ENCODE results near the gene GSTA3. TPM values are rescaled to one million over a fixed set of nuclear protein-coding genes. Genes with fewer than 3 reads are reported as not detected.
"Not testable (repeated sequence)": the region's sequence is repeated elsewhere in the genome, so short reads cannot be mapped to it uniquely, and the experiment has no call there.

Gene GSTA3
- total RNA-seq, 1 donor, result not detected

DNA sequence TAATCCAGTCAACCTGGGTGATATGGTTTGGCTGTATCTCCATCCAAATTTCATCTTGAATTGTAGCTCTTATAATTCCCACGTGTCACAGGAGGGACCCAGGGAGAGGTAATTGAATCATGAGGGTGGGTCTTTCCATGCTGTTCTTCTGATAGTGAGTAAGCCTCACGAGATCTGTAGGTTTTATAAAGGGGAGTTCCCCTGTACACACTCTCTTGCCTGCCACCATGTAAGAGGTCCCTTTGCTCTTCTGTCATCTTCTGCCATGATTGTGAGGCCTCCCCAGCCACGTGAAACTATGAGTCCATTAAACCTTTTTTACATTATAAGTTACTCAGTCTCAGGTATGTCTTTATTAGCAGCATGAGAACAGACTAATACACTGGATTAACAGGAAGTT is 19.5 kb downstream of the GSTA3 start:
- no peaks in the 10 kb centered on the region for H3K9me3 ChIP-seq (ENCODE audit: low read depth, low read length)
- no peaks in the 10 kb centered on the region for H3K27me3 ChIP-seq (ENCODE audit: insufficient read depth, low read length)
- no peak overlapping the region for H3K4me3 ChIP-seq (ENCODE audit: low read length)
- no peaks in the 10 kb centered on the region for H3K4me1 ChIP-seq (ENCODE audit: insufficient read depth, low read length)

GRCh38 chr6:52887910-52888524 is 21.5 kb downstream of the GSTA3 start:
- Histone ChIP-seq H3K9me3 (ENCODE audit: low read depth, low read length) (no peaks in the 10 kb centered on the region), H3K4me1 (ENCODE audit: insufficient read depth, low read length) (no peaks in the 10 kb centered on the region), H3K4me3 (ENCODE audit: low read length) (no peak overlapping the region), H3K27me3 (ENCODE audit: insufficient read depth, low read length) (no peaks in the 10 kb centered on the region)

DNA sequence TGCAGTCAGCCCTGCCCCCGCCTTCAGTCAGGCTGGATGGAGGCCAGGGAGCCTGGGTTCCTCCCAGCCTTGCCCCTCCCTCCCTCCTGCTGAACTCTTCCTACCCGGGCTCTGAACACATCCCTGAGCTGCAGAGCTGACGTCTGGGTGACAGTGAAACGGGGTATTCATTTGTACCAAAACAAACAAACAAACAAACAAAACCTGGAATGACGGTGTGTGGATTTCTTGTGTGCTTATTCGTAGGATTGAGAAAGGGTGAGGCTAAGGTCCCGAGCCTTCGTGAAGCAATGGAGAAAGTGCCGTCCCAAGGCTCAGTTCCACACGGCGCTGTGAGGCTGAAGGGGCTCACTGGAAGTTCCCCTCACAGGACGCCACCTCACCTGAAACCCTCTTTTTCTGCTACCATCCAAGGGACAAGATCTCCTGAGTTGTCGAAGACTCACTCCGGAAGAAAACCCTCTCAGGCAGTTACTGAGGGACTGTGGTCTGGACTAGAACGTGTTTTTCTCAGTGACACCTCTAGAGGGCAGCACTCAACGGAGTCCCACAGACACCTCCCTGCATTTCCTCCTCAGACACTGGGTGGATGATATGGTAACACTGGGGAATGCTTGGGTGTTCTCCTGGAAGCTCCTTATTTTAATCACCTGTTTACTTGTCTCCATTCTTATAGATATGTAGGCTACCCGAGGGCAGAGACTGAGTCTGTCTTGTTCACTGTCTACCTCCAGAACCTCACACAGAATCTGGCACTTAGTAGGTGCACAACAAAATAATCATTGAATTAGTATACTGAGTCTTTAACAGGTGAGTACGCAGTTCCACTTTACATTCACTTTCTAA is 27.3 kb downstream of the GSTA3 start:
- H3K4me3 ChIP-seq (ENCODE audit: low read length), result peak overlapping the region; percentile 24
- no peaks in the 10 kb centered on the region for H3K4me1 ChIP-seq (ENCODE audit: insufficient read depth, low read length)
- H3K9me3 ChIP-seq (ENCODE audit: low read depth, low read length), result no peaks in the 10 kb centered on the region
- no peaks in the 10 kb centered on the region for H3K27me3 ChIP-seq (ENCODE audit: insufficient read depth, low read length)

DNA sequence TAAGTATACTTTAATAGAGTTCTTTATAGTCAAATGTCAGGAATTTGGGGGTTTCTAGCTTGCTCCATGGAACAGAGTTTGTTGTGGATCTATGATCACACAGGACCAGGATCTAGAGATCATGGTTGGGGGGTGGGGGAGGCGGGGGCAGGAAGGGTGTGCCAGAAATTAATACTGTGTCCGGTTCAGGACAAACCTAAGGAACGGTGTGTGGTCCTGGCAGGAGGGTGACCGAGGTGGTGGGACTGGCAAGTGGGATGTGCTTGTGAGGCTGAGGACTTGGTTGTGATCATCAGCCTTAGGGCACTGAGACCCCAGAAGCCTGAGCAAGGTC is 27.9 kb downstream of the GSTA3 start:
- H3K4me1 ChIP-seq (ENCODE audit: insufficient read depth, low read length), result no peaks in the 10 kb centered on the region
- H3K27me3 ChIP-seq (ENCODE audit: insufficient read depth, low read length), result no peaks in the 10 kb centered on the region
- H3K9me3 ChIP-seq (ENCODE audit: low read depth, low read length), result no peaks in the 10 kb centered on the region
- no peak overlapping the region for H3K4me3 ChIP-seq (ENCODE audit: low read length)

GRCh38 chr6:52877786-52878185 is 31.7 kb downstream of the GSTA3 start:
- H3K27me3 ChIP-seq (ENCODE audit: insufficient read depth, low read length), result peaks cover 2% of the 10 kb centered on the region
- H3K4me1 ChIP-seq (ENCODE audit: insufficient read depth, low read length), result no peaks in the 10 kb centered on the region
- H3K9me3 ChIP-seq (ENCODE audit: low read depth, low read length), result no peaks in the 10 kb centered on the region
- H3K4me3 ChIP-seq (ENCODE audit: low read length), result no peak overlapping the region

- Histone ChIP-seq H3K4me3 (ENCODE audit: low read length) (no peak overlapping the region), H3K27me3 (ENCODE audit: insufficient read depth, low read length) (peaks cover 2% of the 10 kb centered on the region), H3K4me1 (ENCODE audit: insufficient read depth, low read length) (no peaks in the 10 kb centered on the region), H3K9me3 (ENCODE audit: low read depth, low read length) (no peaks in the 10 kb centered on the region)
These were observed 32.3 kb downstream of the GSTA3 start for GRCh38 chr6:52877168-52877567.

DNA sequence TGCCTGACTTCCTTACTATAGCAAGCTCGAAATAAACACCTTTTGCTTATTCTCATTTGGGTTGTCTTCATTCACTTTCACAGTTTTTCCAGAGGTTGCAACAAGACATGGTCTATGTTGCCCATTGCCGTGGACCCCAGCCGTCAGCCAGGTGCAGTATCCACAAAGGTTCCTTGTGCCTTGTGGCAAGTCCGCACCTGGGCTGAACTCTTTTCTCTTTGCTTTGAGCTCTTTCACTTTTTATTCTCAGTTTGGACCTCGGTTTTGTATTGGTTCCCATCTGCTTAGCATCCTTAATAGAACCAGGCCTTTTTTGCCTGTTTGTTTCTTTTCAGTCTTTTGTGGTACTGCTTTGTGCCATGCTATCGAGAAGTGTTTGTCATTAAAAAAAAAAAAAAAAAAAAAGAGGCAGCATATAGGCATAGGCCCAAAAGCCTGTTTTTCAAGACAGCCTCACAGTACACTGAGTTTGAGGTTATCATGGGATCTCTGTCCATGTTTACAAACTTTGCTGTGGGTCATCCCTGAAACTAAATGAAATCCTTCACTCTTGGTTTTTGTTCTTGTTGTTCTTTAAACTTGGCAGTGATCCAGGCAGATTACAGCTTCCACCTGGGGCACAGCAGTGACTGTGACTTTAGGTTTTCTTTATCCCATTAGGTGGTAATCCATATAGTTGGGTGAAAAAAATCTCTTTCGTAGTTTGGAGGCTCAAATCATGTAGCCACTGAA is 33.3 kb downstream of the GSTA3 start:
- Histone ChIP-seq H3K4me3 (ENCODE audit: low read length) (no peak overlapping the region), H3K4me1 (ENCODE audit: insufficient read depth, low read length) (no peaks in the 10 kb centered on the region), H3K9me3 (ENCODE audit: low read depth, low read length) (no peaks in the 10 kb centered on the region), H3K27me3 (ENCODE audit: insufficient read depth, low read length) (peaks cover 2% of the 10 kb centered on the region)

DNA sequence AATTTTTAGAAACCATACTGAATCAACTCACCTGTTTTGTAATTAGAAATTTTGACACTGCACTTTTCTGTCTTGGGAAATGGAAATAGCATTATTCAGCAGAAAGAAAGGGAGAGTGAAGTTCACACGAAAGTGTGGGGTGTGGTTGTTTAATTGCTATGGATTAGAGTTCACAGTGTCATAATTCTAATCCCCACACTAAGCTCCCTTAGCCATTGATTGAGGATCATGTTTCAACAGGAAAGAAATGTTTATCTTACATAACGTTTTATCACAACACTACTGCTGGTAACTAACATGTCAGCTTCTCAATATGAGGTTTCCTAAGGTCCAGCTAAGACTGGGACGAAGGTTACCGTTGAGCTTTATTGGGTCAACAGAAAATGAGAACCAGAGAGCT is 37.5 kb downstream of the GSTA3 start:
- H3K4me1 ChIP-seq (ENCODE audit: insufficient read depth, low read length), result no peaks in the 10 kb centered on the region
- no peak overlapping the region for H3K4me3 ChIP-seq (ENCODE audit: low read length)
- H3K27me3 ChIP-seq (ENCODE audit: insufficient read depth, low read length), result peaks cover 2% of the 10 kb centered on the region
- no peaks in the 10 kb centered on the region for H3K9me3 ChIP-seq (ENCODE audit: low read depth, low read length)

DNA sequence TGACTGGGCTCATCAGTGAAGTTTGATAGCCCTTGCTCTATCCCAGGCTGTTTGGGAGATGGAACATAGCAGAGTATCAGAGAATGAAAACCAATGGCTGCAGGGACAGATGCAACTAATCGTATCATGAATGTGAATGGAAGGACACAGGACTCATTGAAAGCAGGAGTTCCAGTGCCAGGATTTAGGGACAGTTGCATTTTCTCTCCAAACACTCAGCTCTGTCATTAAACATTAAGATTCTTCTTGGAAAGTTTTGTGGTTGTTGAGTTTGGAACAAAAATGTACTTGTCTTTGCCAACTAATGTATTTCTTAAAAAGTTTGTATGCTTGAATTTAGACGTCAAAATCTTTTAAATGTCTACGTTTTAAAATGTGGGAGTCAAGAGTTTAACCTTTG is 37.9 kb downstream of the GSTA3 start:
- Histone ChIP-seq H3K27me3 (ENCODE audit: insufficient read depth, low read length) (peaks cover 2% of the 10 kb centered on the region), H3K9me3 (ENCODE audit: low read depth, low read length) (no peaks in the 10 kb centered on the region), H3K4me3 (ENCODE audit: low read length) (no peak overlapping the region), H3K4me1 (ENCODE audit: insufficient read depth, low read length) (no peaks in the 10 kb centered on the region)

DNA sequence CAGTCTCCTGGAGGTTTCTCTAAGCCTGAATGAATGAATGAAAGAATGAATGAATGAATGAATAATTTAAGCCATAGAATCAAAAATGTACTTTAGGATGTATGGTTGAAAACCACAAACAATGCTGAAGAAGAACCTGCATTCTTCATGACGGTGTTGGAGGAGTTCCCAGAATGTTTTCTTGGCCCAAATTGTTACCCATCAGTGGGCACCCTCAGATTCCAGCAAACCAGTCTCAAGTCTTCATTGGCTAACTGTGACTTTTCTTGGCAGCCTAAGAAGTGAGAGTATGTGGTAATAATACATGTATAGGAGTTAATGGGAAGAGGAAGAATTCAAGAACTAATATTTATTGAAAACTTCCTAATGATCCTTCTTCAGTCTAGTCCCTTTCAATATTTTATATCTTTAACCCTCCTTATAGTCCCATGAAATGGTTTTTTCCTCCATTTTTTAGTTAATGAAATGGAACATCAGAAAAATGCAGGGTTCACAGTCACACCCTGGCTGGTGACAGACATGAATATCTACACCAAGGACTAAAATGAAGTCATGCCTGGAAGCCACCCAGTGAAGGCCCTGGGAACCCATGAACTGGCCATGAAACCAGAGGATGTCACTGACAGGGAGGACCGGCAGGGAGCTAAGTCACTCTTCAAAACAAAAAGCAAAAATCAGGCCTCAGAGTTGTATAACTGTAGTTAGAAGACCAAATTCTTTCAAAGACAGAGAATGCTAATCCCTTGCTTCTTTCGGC is 39.0 kb downstream of the GSTA3 start:
- H3K9me3 ChIP-seq (ENCODE audit: low read depth, low read length); H3K4me3 ChIP-seq (ENCODE audit: low read length); H3K27me3 ChIP-seq (ENCODE audit: insufficient read depth, low read length): not testable (repeated sequence)

DNA sequence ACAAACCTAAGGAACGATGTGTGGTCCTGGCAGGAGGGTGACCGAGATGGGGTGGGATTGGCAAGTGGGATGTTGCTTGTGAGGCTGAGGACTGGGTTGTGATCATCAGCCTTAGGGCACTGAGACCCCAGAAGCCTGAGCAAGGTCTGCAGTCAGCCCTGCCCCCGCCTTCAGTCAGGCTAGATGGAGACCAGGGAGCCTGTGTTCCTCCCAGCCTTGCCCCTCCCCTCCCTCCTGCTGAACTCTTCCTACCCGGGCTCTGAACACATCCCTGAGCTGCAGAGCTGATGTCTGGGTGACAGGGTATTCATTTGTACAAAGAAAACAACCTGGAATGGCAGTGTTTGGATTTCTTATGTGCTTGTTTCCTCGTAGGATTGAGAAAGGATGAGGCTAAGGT is 40.6 kb downstream of the GSTA3 start:
- H3K9me3 ChIP-seq (ENCODE audit: low read depth, low read length); H3K27me3 ChIP-seq (ENCODE audit: insufficient read depth, low read length); H3K4me1 ChIP-seq (ENCODE audit: insufficient read depth, low read length); H3K4me3 ChIP-seq (ENCODE audit: low read length): not testable (repeated sequence)

More for the DNA sequence above, 39.0 kb downstream of the GSTA3 start:
- not testable (repeated sequence) for H3K4me1 ChIP-seq (ENCODE audit: insufficient read depth, low read length)

- no peaks in the 10 kb centered on the region for H3K9me3 ChIP-seq (ENCODE audit: low read depth, low read length)
- no peak overlapping the region for H3K4me3 ChIP-seq (ENCODE audit: low read length)
- peaks cover 2% of the 10 kb centered on the region for H3K27me3 ChIP-seq (ENCODE audit: insufficient read depth, low read length)
- no peaks in the 10 kb centered on the region for H3K4me1 ChIP-seq (ENCODE audit: insufficient read depth, low read length)
These were observed 41.3 kb downstream of the GSTA3 start for GRCh38 chr6:52868240-52868639.

- not testable (repeated sequence) for H3K4me3 ChIP-seq (ENCODE audit: low read length); H3K9me3 ChIP-seq (ENCODE audit: low read depth, low read length); H3K4me1 ChIP-seq (ENCODE audit: insufficient read depth, low read length); H3K27me3 ChIP-seq (ENCODE audit: insufficient read depth, low read length)
These were observed 48.3 kb downstream of the GSTA3 start for GRCh38 chr6:52861151-52861550.

GRCh38 chr6:52858416-52858815 is 51.1 kb downstream of the GSTA3 start:
- peaks cover 6% of the 10 kb centered on the region for H3K27me3 ChIP-seq (ENCODE audit: insufficient read depth, low read length)
- H3K4me1 ChIP-seq (ENCODE audit: insufficient read depth, low read length), result no peaks in the 10 kb centered on the region
- H3K4me3 ChIP-seq (ENCODE audit: low read length), result no peak overlapping the region
- no peaks in the 10 kb centered on the region for H3K9me3 ChIP-seq (ENCODE audit: low read depth, low read length)

DNA sequence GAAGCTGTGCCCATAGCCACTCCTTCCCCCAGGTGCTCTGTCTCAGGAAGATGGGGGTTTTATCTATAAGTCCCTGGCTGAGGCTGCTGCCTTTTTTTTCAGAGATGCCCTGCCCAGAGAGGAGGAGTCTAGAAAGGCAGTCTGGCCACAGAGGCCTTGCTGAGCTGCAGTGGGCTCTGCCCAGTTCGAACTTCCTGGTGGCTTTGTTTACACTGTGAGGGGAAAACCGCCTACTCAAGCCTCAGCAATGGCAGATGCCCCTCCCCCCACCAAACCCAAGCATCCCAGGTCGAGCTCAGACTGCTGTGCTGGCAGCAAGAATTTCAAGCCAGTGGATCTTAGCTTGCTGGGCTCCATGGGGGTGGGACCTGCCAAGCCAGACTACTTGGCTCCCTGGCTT is 53.4 kb downstream of the GSTA3 start:
- H3K4me1 ChIP-seq (ENCODE audit: insufficient read depth, low read length); H3K4me3 ChIP-seq (ENCODE audit: low read length); H3K9me3 ChIP-seq (ENCODE audit: low read depth, low read length); H3K27me3 ChIP-seq (ENCODE audit: insufficient read depth, low read length): not testable (repeated sequence)
